ENCODE results near the gene COMMD4.

COMMD4 gene

DNA sequence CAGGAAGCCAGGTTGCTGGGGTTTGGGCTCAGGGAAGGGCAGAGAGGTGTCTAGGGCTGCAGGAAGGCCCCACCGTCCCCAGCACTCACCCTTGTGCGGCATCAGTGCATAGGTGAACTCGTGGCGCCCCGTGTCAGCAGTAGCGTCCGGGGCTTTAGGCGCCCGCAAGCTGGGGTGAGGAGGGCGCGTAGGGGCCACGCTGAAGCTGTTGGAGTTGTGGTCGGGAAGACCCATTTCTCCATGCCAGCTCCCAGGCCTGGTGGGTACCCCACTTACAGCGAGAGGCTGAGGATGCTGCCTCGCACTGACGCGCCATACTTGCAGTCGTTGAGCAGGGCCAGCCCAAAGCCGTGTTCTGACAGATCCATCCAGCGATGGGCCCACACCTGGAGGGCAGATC, 20.7 kb downstream of the COMMD4 start:
- DNase-seq (ENCODE audit: low read depth): no peak

GRCh38 chr15:75357976-75358673, 22.3 kb downstream of the COMMD4 start:
- DNase-seq (ENCODE audit: low read depth): no peak

- DNase-seq (ENCODE audit: low read depth): no peak
Measured at GRCh38 chr15:75358771-75359536, 23.1 kb downstream of the COMMD4 start.

- DNase-seq (ENCODE audit: low read depth): no peak
Measured at GRCh38 chr15:75359537-75360250, 23.8 kb downstream of the COMMD4 start.

DNA sequence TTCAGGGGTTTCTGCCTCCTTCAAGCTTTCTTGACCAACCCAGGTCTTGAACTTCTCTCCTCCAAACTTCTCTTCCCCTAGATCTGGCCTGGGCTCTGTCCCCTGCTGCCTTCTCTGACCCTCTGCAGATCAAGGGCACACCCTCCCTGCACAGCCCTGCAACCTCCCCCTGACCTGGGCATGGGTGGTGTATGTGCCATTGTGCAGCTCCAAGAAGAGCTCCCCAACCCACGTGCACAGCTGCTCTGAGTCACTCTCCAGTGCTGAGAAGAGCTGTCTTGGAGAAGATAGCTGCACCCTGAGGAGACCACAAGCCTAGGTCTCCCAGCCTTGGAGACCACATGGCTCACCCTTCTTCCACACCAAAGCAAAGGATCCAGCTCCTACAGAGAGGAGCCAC, 24.5 kb downstream of the COMMD4 start:
- DNase-seq (ENCODE audit: low read depth): no peak

DNA sequence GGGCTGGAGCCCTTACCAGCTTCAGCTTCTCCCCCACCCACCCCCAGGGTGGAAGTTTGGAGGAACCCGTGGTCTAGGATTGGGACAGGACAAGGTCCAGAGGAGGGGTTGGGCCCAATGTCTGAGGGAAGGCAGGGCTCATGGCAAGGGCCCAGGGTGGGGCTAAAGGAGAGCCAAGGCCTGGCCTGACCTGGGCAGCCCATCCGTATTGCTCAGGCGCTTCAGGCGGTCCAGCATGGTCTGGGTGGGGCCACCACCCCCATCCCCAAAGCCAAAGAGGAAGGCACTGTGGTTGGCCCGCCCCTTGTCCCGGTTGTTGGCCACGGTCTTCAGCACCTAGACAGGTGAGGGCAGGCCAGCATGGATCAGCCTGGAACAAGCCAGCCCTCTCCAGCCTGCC, 25.0 kb downstream of the COMMD4 start:
- DNase-seq (ENCODE audit: low read depth): no peak

- no peak for DNase-seq (ENCODE audit: low read depth)
Measured at GRCh38 chr15:75361361-75361988, 25.6 kb downstream of the COMMD4 start.

DNA sequence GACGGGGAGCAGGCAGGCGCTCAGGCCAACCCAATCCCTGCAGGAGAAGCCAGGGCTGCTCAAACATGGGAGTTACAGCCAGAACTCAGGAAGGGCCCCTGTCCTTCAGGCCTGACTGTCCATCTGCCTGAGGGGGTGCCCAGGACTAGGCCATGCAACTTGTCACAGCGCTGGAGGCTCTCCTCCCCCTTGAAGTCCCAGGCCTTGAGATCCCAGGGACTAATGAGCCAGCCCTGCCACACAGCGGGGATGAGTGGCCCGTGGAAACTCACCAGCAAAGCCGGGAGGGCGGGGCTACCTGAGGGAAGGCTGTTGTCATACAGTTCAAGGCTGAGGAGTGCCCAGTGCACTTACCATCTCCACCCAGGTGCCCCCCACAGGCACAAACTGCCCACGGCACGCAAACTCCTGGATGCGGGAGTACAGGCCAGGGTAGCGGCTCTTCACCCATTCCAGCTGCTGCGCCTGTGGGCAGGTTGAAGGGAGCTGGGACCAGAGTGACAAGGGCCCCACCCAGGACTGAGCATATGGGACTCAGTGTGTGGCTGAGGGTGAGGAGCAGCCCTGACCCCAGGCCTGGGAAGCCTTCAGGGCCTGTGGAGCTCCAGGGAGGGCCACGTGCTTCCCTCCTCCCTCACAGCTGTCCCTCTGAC, 26.3 kb downstream of the COMMD4 start:
- DNase-seq (ENCODE audit: low read depth): no peak

DNA sequence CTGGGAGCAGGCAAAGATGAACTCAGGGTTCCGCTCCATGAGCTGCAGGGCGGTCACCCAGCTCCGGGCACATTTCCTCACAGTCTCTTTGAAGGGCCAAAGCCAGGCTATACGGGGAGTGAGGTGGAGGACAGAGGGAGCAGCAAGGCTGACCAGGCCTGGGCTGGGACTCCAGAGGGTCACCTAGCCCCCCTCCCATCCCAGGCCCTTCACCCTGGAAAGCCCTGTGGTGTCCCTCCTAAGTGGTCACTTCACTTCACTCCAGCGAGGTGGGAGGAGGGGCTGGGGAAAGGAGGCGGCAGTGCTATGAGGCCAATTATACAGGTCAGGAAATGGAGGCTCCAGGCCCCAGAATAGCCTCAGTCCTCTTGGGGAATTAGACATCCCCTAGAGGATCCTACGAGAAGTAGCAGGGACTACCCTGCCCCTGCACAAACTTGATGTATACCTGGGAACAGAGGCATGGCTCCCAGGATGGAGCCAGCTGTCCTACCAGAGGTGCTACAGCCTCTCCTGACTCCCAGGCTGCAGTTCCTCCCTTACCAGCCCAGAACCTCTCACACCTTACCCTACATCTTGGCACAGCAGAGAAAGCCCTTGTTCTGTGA, 26.9 kb downstream of the COMMD4 start:
- DNase-seq (ENCODE audit: low read depth): no peak

DNA sequence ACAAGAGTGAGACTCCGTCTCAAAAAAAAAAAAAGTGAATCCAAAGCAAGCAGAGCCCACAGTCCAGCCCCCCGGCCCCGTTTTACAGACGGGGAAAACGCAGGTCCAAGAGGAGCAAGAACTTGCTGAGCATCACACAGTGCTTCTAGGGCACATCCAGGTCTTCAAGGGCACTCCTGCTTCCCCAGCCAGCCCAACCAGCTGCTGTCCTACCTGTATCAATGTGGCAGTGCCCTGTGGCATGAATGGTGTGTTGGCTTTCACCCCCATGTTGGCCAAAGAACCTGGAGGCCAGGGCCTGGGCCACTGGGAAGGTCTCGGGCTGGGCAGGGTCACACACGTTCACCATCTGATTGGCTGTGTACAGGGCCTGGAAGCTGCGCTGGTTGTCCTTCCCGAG, 27.9 kb downstream of the COMMD4 start:
- no peak for DNase-seq (ENCODE audit: low read depth)

- DNase-seq (ENCODE audit: low read depth): no peak
Measured at GRCh38 chr15:75364881-75365280, 29.0 kb downstream of the COMMD4 start.

GRCh38 chr15:75366163-75366562, 30.3 kb downstream of the COMMD4 start:
- no peak for DNase-seq (ENCODE audit: low read depth)

GRCh38 chr15:75367006-75367405, 31.1 kb downstream of the COMMD4 start:
- DNase-seq (ENCODE audit: low read depth): no peak

DNA sequence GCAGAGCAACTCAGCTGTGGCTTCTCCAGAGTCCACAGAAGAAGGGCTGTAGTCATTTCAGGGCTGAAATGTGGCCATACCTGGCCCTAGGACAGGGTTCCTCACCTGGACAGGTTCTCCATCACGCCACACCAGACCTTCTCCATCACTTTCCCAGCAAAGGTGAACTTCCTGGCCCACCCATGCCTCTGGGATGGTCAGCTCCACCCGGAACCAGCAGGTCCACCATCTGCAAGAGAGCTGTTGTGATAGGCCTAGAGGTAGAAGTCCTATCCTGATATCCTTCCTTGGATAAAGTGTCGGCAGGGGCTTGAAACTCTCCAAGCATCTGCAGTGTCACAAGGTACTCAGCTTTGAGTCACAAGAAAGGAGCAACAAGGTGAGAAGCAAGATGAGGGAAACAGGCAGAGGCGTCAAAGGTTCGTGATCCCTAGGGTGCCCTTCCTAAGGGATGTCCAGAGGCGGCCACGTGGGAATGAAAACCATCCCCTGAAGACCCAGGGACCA, 31.6 kb downstream of the COMMD4 start:
- DNase-seq (ENCODE audit: low read depth): no peak

- DNase-seq (ENCODE audit: low read depth): peak; percentile 86
Measured at GRCh38 chr15:75367913-75368688, 32.2 kb downstream of the COMMD4 start, which contains the start of gene MAN2C1. MAN2C1 (minus strand) TSS chr15:75368607; CDS start chr15:75368583, 24 bp downstream.

DNA sequence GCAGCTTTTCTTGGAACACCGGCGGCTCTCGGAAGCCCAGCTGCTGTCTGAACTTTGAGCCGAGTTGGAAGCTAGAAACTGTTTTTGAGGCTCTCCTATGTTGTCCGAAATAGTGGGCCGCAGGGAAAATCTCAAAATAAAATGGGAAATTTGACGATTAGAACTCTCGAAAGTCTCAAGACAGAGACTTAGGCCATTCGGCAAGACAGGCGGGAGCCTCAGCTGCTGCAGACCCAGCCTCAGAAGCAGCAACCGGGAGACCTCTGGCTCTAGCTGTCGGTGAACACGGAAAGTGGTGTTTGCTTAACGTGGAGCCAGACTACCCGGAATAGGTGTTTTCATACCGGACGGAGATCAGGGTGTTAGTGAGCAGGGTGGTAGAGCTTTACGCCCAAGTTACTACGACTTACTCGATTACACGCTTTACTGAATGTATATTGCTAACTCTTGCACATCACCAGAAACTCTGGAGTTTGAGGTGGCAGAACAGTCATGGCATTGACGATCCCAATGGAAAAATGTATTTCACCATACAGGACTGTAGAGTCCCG, 32.9 kb downstream of the COMMD4 start:
- no peak for DNase-seq (ENCODE audit: low read depth)

DNA sequence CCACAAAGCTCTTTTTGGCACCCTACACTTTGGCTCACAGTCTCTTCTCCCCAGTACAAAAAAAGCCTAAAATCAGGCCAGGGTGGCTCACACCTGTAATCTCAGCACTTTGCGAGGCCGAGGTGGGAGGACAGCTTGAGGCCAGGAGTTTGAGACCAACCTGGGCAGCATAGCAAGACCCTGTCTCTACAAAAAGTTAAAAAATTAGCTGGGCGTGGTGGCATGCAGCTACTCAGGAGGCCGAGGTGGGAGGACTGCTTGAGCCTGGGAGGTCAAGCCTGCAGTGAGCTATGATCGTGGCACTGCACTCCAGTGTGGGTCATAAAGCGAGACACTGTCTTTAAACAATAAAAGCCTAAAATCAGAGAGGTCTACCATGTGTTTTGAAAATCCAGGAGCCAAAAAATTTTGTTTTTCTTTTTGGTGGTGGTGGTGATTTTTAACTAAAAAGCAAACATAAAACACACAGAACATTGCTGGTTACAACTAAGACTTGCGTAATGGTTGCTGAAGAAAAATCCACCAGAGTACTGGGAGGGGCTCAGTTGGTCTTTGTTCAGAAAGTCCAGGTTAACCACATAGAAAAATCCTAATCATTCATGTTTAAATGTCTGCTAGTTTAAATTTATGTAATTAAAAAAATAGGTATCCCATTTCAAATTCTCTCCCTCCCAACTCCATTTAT, 34.2 kb downstream of the COMMD4 start:
- DNase-seq (ENCODE audit: low read depth): no peak

DNA sequence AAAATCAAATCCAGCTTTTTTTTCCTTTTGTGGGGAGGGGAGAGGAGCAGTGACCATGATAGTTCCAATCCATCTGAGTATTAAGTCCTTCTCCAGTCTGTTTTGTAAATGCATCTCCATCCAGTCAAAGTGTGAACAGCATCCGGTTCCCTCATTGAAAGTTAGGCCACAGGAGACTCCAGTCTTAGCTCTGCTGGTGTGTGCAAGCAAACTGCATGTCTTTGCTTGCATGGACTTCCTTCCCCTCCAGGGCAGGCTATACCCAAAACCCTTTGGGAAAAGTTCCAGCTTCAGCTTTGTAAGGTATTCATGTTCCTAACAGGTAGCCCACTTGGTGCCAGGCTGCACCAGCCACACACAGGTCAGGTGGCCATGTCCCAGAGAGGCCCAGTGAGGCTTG, 35.6 kb downstream of the COMMD4 start:
- no peak for DNase-seq (ENCODE audit: low read depth)

DNA sequence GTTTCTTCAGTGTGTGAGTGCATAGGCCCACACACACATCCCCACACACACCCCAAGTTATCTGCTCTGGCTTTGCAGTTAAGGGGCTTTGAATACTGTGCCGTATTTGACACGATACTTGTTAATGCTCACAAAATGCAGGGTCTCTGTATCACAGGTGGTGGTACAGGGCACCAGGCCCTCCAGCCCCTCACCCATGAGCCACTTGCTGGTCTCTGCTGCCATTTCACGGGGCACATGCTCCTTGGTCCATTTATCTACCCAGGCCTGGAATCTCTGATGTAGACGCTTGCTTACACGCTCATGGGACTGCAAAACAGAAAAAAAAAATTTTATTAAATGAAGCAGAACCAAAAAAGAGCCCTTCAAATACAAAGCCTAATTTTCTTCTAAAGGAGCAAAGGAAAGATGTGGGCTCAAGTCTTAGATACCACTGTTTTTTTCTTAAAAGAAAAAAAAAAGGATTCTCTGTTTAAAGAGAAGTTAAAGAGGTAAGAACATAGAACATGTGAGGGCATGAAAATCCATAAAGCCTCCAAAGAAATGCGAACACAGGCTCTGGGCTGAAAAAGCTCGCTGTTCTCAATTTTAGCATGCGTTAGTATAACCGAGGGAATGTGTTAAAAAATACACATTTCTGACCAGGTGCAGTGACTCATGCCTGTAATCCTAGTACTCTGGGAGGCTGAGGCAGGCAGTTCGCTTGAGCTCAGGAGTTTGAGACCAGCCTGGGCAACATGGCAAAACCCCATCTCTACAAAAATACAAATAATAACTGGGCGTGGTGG, 36.2 kb downstream of the COMMD4 start:
- DNase-seq (ENCODE audit: low read depth): no peak
